ENCODE measurements around the gene HMGXB3.

- TF ChIP-seq TSHZ2 (CRISPR knock-in tag; IDR thresholded peaks at IDR 0.05), result no peak
- TF ChIP-seq RARB (CRISPR knock-in tag; IDR thresholded peaks at IDR 0.05), result no peak
- TF ChIP-seq ZFP3 (CRISPR knock-in tag; IDR thresholded peaks at IDR 0.05), result no peak
- TF ChIP-seq SNAI2 (CRISPR knock-in tag; IDR thresholded peaks at IDR 0.05), result no peak
- no peak for TF ChIP-seq ZNF8 (CRISPR knock-in tag; IDR thresholded peaks at IDR 0.05)
- no peak for TF ChIP-seq ZC3H10 (CRISPR knock-in tag; IDR thresholded peaks at IDR 0.05)
- no peak for TF ChIP-seq TOX (CRISPR knock-in tag; IDR thresholded peaks at IDR 0.05; ENCODE audit: borderline replicate concordance)
- no peak for TF ChIP-seq CREB5 (CRISPR knock-in tag; IDR thresholded peaks at IDR 0.05; ENCODE audit: low read depth)
Measured at GRCh38 chr5:150033334-150033733, 32.8 kb downstream of the HMGXB3 start.
